Measurements from ENCODE around the gene SRPK3.

Gene SRPK3

DNA sequence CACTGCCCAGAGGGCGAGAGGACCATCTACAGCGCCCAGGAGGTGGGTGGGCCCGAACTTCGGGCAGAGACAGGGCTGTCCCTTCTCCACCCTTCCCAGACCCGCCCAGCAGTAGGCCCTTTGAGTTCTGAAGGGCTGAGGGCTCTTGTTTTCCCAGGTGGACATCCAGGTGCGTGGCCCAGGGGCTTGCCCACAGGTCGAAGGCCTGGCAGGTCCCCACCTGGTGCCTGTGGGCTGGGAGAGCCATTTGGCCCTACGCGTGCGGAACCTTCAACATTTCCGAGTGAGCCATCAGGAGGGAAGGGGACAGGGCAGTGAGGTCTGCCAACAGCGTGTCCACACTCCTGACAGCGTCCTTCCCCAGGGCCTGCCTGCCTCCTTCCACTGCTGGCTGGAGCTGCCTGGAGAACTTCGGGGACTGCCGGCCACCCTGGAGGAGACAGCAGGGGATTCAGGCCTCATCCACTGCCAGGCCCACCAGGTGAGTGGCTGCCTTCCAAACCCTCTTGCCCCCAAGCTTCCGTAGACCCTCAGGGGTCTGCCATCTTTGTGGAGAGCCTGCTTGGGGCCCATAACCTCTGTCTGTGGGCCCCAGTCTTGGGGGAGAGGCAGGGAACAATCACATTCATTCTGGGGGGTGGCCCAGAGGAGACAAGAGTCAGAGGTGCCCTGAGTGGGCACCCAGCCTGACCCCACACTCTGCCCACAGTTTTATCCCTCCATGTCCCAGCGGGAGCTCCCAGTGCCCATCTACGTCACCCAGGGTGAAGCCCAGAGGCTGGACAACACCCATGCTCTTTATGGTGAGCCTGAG is 10.0 kb upstream of the SRPK3 start:
- DNase-seq (ENCODE audit: low read depth), result no peak

DNA sequence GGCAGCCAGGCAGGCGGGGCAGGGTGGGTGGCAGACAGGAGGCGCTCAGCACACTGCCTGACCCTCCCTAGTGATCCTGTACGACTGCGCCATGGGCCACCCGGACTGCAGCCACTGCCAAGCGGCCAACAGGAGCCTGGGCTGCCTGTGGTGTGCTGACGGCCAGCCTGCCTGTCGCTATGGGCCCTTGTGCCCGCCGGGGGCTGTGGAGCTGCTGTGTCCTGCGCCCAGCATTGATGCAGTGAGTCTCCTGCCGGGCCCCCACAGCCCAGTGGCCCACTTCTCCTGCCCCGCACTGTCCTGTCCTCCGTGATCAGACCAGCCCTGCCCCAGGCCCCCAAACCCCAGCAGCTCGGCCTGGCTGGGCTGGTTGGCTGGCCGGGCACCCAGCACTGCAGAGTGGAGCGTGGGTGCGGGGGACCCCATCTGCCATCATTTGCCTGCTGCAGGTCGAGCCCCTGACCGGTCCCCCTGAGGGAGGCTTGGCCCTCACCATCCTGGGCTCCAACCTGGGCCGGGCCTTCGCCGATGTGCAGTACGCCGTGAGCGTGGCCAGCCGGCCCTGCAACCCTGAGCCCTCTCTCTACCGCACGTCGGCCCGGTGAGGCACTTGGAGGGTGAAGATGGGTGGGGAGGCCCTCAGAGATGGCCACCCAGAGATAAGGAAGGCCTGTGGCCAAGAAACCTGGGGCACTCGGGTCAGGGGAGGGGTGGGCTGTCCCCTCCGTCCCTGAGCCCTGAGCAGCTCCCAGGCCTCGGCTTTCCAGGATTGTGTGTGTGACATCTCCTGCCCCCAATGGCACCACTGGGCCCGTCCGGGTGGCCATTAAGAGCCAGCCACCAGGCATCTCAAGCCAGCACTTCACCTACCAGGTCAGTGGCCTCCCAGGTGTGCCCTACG is 9.2 kb upstream of the SRPK3 start:
- no peak for DNase-seq (ENCODE audit: low read depth)

DNA sequence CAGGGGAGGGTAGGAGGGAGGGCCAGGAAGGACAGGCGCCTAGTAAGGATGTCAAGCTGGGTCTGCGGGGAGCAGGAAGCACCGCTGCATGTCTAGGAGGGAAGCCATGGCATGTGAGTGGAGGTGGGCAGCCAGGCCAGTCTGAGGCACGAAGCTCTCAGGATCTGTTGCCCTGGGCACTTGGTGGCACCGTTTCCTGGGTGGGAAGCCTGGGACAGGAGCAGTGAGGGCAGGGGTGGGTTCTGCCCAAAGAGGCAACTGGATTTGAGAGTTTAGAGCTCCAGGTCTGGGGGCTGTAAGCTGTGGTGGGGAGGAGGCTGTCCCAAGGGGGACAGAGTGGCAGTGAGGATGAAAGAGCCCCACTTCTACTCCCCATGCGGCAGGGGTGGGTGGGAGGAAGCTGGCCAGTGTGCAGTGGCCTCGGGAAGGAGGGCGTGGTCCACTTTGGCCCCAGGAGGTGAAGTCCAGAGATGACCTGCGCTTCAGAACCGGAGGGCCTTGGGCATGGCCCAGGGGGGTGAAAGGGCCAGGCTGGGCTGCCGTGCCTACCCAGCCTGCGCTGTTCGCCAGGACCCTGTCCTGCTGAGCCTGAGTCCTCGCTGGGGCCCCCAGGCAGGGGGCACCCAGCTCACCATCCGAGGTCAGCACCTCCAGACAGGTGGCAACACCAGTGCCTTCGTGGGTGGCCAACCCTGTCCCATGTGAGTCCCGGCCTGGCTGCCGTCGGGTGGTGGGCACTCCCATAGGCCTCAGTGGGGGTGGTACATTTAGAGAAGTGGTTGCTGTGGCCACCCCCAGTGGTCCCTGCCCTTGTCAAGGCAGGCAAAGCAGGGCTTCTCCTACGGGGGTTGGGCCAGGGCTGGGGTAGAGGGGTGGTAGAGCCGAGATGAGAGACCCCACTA is 8.3 kb upstream of the SRPK3 start:
- DNase-seq (ENCODE audit: low read depth), result no peak

DNA sequence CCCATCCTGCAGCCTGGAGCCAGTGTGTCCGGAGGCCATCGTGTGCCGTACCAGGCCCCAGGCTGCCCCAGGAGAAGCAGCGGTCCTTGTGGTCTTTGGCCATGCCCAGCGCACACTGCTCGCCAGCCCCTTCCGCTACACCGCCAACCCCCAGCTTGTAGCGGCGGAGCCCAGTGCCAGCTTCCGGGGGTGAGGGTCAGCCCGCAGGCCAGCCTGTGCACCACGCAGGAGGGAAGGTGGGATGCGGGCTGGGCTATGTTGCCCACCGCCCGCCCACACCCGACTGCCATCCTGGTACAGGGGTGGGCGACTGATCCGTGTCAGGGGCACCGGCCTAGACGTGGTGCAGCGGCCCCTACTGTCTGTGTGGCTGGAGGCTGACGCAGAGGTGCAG is 7.6 kb upstream of the SRPK3 start:
- DNase-seq (ENCODE audit: low read depth), result no peak

DNA sequence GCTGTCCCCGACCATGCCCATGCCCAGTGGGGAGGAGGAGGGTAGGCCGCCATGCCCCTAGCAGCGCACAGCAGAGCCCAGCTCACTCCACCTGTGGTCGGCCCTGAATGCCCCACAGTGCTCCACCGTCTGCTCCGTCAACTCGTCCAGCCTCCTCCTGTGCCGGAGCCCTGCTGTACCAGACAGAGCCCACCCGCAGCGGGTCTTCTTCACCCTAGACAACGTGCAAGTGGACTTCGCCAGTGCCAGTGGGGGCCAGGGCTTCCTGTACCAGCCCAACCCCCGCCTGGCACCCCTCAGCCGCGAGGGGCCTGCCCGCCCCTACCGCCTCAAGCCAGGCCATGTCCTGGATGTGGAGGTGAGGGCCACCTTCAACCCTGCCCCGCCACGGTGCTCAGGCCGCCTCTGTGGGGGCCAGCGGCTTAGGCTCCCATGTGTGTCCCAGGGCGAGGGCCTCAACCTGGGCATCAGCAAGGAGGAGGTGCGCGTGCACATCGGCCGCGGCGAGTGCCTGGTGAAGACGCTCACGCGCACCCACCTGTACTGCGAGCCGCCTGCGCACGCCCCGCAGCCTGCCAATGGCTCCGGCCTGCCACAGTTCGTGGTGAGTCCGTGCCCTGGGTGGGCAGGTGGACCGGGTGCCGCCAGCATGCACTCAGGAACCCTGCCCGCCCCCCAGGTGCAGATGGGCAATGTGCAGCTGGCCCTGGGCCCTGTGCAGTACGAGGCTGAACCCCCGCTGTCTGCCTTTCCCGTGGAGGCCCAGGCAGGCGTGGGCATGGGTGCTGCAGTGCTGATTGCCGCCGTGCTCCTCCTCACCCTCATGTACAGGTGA is 6.9 kb upstream of the SRPK3 start:
- DNase-seq (ENCODE audit: low read depth), result no peak

DNA sequence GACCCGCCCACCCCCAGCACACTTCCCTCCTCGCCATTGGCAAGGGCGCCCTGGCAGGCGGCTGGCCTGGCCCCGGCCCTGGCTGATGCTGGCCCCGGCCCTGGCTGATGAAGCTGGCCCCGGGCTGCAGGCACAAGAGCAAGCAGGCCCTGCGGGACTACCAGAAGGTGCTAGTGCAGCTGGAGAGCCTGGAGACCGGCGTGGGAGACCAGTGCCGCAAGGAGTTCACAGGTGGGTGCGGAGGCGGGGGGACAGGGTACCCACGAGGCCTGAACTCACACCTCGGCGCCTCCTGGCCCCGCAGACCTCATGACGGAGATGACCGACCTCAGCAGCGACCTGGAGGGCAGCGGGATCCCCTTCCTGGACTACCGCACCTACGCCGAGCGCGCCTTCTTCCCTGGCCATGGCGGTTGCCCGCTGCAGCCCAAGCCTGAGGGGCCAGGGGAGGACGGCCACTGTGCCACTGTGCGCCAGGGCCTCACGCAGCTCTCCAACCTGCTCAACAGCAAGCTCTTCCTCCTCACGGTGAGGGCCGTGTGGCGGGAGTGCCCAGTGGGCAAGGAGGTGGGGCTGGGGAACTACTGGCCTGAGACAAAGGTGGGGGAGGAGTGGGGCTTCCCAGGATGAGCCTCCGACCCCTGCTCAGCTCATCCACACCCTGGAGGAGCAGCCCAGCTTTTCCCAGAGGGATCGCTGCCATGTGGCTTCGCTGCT is 6.1 kb upstream of the SRPK3 start:
- no peak for DNase-seq (ENCODE audit: low read depth)

DNA sequence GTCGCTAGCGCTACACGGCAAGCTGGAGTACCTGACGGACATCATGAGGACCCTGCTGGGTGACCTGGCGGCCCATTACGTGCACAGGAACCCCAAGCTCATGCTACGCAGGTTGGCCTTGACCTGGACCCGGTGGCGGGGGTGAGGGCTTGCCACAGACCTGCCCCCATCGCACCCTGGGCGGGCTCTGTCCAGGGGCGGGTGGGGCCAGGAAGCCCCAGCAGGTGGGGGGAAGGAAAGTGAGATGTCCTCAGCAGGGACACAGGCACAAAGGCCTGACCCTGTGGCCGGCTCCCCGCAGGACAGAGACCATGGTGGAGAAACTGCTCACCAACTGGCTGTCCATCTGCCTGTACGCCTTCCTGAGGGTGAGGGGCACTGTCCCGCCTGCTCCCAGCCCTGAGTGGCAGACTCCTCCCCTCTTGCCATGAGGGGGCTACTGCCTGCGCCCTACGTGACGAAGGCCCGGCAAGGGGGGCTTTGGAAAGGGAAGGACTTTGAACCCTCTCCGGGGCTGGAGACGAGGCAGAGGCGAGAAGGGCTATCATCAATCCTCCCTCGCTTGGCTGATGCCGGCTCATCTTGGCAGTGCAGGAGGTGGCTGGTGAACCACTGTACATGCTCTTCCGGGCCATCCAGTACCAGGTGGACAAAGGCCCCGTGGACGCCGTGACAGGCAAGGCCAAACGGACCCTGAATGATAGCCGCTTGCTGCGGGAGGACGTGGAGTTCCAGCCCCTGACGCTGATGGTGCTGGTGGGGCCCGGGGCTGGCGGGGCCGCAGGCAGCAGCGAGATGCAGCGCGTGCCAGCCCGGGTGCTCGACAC is 5.3 kb upstream of the SRPK3 start:
- DNase-seq (ENCODE audit: low read depth), result no peak

DNA sequence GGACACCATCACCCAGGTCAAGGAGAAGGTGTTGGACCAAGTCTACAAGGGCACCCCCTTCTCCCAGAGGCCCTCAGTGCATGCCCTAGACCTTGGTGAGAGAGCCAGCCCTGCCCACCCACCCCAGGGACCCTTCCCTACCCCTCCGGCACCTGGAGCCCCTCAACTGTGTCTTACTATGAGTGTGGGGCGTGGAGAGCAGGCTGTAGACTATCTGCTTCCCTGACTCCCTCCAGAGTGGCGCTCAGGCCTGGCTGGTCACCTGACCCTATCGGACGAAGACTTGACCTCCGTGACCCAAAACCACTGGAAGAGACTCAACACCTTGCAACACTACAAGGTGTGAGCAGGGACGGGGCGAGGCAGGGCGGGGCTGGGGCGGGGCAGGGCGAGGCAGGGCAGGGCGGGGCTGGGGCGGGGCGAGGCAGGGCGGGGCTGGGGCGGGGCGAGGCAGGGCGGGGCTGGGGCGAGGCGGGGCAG is 4.7 kb upstream of the SRPK3 start:
- DNase-seq (ENCODE audit: low read depth), result no peak

DNA sequence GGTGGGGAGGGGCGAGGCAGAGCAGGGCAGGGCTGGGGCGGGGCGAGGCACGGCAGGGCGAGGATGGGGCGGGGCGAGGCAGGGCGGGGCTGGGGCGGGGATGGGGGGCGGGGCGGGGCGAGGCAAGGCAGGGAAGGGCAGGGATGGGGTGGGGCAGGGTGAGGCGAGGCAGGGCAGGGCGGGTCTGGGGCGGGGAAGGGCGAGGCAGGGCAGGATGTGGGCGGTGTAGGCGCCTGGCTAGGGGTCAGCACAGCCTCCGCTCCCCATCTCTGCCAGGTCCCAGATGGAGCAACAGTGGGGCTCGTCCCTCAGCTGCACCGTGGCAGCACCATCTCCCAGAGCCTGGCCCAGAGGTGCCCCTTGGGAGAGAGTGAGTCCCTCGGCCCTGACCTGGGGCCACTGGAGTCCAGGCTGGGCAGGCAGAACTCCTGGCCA is 4.2 kb upstream of the SRPK3 start:
- no peak for DNase-seq (ENCODE audit: low read depth)

DNA sequence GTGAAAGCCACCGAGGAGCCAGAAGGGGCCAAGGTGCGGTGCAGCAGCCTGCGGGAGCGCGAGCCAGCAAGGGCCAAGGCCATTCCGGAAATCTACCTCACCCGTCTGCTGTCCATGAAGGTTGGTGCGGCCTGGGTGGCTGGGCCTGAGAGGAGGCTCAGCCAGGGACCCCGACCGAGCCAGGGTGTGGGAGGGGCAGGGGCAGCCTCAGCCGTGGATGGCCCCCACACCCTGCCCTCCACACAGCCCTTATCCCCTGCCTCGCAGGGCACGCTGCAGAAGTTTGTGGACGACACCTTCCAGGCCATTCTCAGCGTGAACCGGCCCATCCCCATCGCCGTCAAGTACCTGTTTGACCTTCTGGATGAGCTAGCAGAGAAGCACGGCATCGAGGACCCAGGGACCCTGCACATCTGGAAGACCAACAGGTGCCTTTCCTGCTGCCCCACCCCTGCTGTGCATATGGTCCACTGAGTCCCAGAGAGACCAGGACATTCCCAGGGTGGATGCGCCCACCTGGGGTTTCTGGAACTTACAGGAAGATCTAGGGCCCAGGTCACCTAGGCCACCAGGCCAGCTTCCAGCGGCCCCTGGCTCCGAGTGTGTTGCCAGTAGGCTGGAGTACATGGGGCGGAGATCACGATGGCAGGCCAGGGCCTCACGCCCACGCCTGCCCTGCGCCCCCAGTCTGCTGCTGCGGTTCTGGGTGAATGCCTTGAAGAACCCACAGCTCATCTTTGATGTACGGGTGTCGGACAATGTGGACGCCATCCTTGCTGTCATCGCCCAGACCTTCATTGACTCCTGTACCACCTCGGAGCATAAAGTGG is 3.4 kb upstream of the SRPK3 start:
- no peak for DNase-seq (ENCODE audit: low read depth)

DNA sequence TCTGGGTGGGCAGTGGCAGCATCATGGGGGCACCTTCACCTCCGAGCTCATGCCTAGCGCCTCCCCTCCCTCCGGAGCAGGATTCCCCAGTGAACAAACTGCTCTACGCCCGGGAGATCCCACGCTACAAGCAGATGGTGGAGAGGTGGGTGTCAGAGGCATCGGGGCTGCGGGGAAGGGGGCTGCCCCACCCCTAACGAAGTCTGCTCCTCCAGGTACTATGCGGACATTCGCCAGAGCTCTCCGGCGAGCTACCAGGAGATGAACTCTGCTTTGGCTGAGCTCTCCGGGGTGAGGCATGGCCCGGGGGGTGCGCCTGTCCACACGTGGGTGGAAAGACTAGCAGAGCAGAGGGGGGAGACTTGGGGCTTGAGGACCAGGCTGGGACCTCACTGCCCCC is 2.7 kb upstream of the SRPK3 start:
- no peak for DNase-seq (ENCODE audit: low read depth)

DNA sequence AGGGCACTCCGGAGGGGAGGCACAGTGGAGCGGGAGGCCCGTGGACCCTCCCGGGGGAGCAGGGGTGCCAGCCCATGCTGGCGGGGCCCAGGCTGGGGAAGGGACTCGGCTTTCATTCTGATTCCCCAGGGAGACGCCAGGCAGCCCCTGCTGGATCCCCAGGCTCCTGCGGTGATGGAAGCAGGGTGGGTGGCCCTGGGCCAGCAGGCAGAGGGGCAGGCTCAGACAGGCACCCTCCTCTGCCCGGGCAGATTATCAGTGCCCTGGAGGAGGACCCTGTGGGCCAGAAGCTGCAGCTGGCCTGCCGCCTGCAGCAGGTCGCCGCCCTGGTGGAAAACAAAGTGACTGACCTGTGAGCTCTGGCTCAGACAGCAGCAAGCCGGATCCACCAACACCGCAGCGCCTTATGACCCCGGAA is 2.1 kb upstream of the SRPK3 start:
- no peak for DNase-seq (ENCODE audit: low read depth)

DNA sequence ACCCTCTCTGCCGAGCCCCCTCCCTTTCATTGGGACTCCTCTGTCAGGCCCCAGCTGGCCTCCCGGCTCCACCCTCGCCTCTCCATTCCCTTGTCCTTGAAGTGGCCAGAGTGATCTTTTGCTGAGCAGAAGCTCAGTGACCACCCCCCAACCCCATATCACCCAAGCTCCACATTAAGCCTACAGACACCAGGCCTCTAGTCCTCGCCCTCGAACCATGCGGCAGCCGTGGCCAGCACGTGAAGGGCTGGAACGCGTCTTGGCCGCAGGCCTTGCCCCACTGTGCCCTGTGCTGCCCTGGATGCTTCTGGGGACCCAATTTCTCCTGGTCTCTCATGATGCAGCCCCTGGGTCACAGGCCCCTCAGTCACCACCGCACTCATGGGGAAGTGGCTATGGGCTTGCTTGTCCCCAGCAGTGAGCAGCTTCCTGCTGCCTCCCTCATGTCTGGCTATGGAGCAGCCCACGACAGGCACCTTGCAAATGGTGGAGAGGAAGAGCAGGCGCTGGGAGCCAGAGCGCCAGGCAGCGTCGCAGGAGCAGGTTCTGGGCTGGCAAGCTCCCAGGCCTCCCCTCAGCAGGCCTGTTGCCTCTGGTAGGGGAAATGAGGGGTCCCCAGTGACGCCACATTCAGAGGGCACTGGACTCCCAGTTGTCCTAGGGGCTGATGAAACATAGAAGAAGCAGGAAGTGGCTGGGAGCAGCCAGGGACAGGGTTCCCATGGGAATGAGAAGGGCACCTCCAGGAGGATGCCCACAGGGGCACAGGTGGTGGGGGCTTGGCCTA is 757 bp upstream of the SRPK3 start:
- no peak for DNase-seq (ENCODE audit: low read depth)

DNA sequence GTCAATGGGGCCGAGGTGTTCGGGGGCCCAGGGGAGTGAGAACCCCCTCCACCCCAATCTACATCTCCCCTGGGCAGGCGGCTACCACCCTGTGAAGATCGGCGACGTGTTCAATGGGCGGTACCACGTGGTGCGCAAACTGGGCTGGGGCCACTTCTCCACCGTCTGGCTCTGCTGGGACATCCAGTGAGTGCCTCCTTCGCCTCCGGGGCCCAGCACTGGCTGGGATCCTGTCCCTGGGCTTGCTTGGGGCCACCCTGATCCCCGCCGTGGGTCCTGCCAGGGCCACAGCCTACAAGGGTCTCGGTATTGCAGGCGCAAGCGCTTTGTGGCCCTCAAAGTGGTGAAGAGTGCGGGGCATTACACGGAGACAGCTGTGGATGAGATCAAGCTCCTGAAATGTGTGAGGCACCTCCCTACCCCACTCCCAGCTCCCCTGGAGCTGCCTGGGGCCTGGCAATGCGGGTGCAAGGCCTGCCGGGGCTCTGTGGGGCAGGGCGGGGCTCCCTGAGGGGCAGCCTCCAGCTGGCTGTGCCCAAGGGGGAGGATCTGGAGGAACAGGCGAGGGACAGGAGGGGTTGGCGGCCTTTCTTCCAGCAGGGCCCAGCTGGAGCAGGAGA is 697 bp downstream of the SRPK3 start:
- DNase-seq (ENCODE audit: low read depth), result no peak

DNA sequence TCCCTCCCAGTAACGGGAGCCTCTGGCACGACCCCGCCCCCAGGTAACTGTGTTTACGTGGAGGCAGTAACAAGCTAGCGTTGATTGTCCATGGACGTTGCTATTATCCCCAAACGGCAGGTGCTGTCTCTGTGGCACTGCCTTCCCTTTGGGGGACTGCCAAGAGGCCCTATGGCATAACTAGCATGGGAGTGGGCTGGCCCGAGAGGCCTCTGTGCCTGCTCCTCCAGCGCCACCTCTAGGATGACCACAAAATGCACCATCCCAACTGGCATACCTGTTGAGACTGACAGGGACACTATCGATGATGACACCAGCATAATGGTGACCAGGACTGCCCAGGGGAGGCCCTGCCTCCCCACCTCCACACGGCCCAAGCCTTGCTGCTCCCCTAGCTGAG is 1.5 kb downstream of the SRPK3 start:
- no peak for DNase-seq (ENCODE audit: low read depth)

DNA sequence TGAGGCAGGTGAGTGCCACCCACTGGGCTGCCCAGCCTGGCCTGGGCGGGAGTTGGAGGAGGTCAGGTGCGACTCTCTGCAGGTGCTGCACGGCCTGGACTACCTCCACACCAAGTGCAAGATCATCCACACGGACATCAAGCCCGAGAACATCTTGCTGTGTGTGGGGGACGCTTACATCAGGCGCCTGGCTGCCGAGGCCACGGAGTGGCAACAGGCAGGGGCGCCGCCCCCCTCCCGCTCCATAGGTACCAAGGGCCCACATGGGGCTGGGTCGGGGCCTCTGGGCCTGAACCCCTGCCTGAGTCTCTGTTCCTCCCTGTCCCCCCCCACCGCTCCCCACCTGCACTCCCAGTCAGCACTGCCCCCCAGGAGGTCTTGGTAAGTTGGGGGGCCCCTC is 2.0 kb downstream of the SRPK3 start:
- DNase-seq (ENCODE audit: low read depth), result no peak

DNA sequence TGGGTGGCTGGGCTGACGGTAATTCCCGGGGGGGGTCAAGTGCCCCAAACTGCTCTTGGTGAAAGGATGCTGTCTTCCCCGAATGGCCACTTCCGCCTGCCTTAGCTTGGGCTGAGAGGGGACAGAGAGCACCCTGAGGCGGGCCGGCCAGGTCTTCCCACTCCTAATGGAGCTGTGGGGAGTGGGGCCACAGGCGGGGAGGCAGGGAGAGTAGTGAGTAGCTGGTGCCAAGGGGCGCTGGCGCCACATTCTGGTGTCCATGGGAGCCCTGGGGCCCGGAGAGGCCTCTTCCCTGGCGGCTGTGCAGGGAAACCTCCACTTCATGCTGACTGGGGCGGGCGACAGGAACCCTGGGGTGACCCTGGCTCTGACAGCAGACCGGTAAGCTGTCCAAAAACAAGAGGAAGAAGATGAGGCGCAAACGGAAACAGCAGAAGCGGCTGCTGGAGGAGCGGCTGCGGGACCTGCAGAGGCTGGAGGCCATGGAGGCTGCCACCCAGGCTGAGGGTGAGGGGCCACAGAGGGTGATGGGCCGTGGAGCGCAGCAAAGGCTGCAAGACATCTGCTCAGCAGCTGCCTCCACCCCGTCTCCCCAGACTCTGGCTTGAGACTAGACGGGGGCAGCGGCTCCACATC is 2.7 kb downstream of the SRPK3 start:
- no peak for DNase-seq (ENCODE audit: low read depth)
